CD14-positive monocyte (primary cell): ENCODE measurements around the gene NRG4. TPM values are rescaled to one million over a fixed set of nuclear protein-coding genes. Genes with fewer than 3 reads are reported as not detected.

Experiments used
- DNase-seq, 3 donors: peaks; one replicate each; pipeline ENCODE4 v3.0.0-alpha.2; 2011 to 2022
- H2AFZ ChIP-seq: 2 replicates; pipeline ENCODE4 v1.6.0; 2012; ENCODE audit warnings: mild to moderate bottlenecking, low read depth, low read length, inconsistent platforms; ENCODE audit not compliant: insufficient read depth, poor library complexity, severe bottlenecking
- H3K27ac ChIP-seq, 2 donors: 1 replicate in 1 of 2; 2 replicates in 1 of 2; pipeline ENCODE4 v1.5.1; 2012 to 2013; ENCODE audit warnings: low read length in 2 of 2, control low read depth in 1 of 2, inconsistent platforms in 1 of 2, low read depth in 1 of 2, mild to moderate bottlenecking in 1 of 2
- H3K27me3 ChIP-seq, 2 donors: one replicate each; pipeline versions ENCODE4 v1.6.0 to v1.6.1; 2011 to 2013; ENCODE audit warnings: low read length in 2 of 2; ENCODE audit not compliant: control insufficient read depth in 2 of 2, insufficient read depth in 2 of 2
- H3K36me3 ChIP-seq, 2 donors: replicated peaks in 1 of 2; 1 replicate in 1 of 2; 2 replicates in 1 of 2; pipeline versions ENCODE4 v1.5.1 to v1.6.1; 2012 to 2013; ENCODE audit warnings: low read length in 2 of 2, control low read depth in 1 of 2, inconsistent platforms in 1 of 2, mild to moderate bottlenecking in 1 of 2; ENCODE audit not compliant: insufficient read depth in 2 of 2, control insufficient read depth in 1 of 2
- H3K4me1 ChIP-seq, 2 donors: 1 replicate in 1 of 2; 2 replicates in 1 of 2; pipeline versions ENCODE4 v1.5.1 to v1.6.1; 2012 to 2013; ENCODE audit warnings: low read length in 2 of 2, control low read depth in 1 of 2, inconsistent platforms in 1 of 2, mild to moderate bottlenecking in 1 of 2, moderate library complexity in 1 of 2; ENCODE audit not compliant: insufficient read depth in 2 of 2, control insufficient read depth in 1 of 2
- H3K4me2 ChIP-seq: replicated peaks from 2 replicates; pipeline ENCODE3; 2012; ENCODE audit warnings: low read length, moderate library complexity, mild to moderate bottlenecking; ENCODE audit not compliant: poor library complexity, severe bottlenecking; ENCODE audit errors: extremely low read depth
- H3K4me3 ChIP-seq, 3 experiments: fragments of 200-600 bp in 1 of 3; sonication (generic) in 1 of 3; replicated peaks in 1 of 3; 1 replicate in 2 of 3; 2 replicates in 1 of 3; pipeline ENCODE4 v1.5.1; 2011 to 2013; ENCODE audit warnings: low read length in 3 of 3, mild to moderate bottlenecking in 3 of 3, control low read depth in 2 of 3, low read depth in 2 of 3, inconsistent platforms in 1 of 3, moderate library complexity in 1 of 3
- H3K79me2 ChIP-seq: 2 replicates; pipeline ENCODE4 v1.6.0; 2012; ENCODE audit warnings: mild to moderate bottlenecking, control low read depth, inconsistent platforms, low read length, moderate library complexity; ENCODE audit not compliant: insufficient read depth
- H3K9ac ChIP-seq: 2 replicates; pipeline ENCODE4 v1.6.0; 2017; ENCODE audit warnings: low read length, mild to moderate bottlenecking; ENCODE audit not compliant: insufficient read depth, poor library complexity, severe bottlenecking
- H3K9me3 ChIP-seq, 2 donors: replicated peaks in 1 of 2; 1 replicate in 1 of 2; 2 replicates in 1 of 2; pipeline versions ENCODE4 v1.5.1 to v1.6.1; 2012 to 2013; ENCODE audit warnings: low read length in 2 of 2, control low read depth in 1 of 2; ENCODE audit not compliant: control insufficient read depth in 1 of 2, insufficient read depth in 1 of 2
- H4K20me1 ChIP-seq: 2 replicates; pipeline ENCODE4 v1.6.0; 2012; ENCODE audit warnings: mild to moderate bottlenecking, low read length, control low read depth, moderate library complexity; ENCODE audit not compliant: insufficient read depth
- H3K27ac Mint-ChIP-seq, 7 donors: one replicate each; pipeline ENCODE4 v1.8.0; 2020; ENCODE audit warnings: mild to moderate bottlenecking in 7 of 7, mixed read lengths in 7 of 7, moderate library complexity in 6 of 7, inconsistent platforms in 2 of 7
- H3K27me3 Mint-ChIP-seq, 3 donors: one replicate each; pipeline ENCODE4 v1.8.0; 2021 to 2022; ENCODE audit warnings: low read depth in 3 of 3, mild to moderate bottlenecking in 3 of 3, mixed read lengths in 3 of 3, moderate library complexity in 3 of 3, inconsistent platforms in 1 of 3
- H3K36me3 Mint-ChIP-seq, 2 donors: one replicate each; pipeline ENCODE4 v1.8.0; 2020; ENCODE audit warnings: mixed read lengths in 2 of 2, inconsistent platforms in 1 of 2, mild to moderate bottlenecking in 1 of 2
- H3K4me1 Mint-ChIP-seq: one replicate; pipeline ENCODE4 v1.8.0; 2020; ENCODE audit warnings: mild to moderate bottlenecking, mixed read lengths
- H3K4me3 Mint-ChIP-seq, 2 donors: one replicate each; pipeline ENCODE4 v1.8.0; 2020; ENCODE audit warnings: mild to moderate bottlenecking in 2 of 2, mixed read lengths in 2 of 2, moderate library complexity in 1 of 2
- H3K9me3 Mint-ChIP-seq, 7 donors: one replicate each; pipeline ENCODE4 v1.8.0; 2020 to 2022; ENCODE audit warnings: mixed read lengths in 7 of 7, mild to moderate bottlenecking in 6 of 7, moderate library complexity in 6 of 7, inconsistent platforms in 2 of 7
- WGBS: methylation state at CpG from one replicate; pipeline ENCODE4 v1.1.5; 2013; ENCODE audit warnings: missing lambda C conversion rate; ENCODE audit not compliant: insufficient coverage; 5-methylcytosine and 5-hydroxymethylcytosine counted together
- intact Hi-C, 2 donors: fragments of 100-400 bp; cut with micrococcal nuclease; formaldehyde crosslinking; loops; one replicate each; pipeline versions ENCODE4 v1.15.0 to v1.15.1; 2023
- polyA plus RNA-seq, 3 donors: library from polyadenylated mRNA; depleted of rRNA in 1 of 3; unstranded in 2 of 3; stranded (reverse) in 1 of 3; fragments of 300-500 nt in 2 of 3; fragments of >200 nt in 1 of 3; fragmentation: Illumina TruSeq in 2 of 3; gene quantifications; 1 replicate in 2 of 3; 2 replicates in 1 of 3; pipeline ENCODE4 v1.2.3, GENCODE V29; 2012 to 2021
- TF ChIP-seq, protein P1 (sequence below): fragments of 200-600 bp; IDR thresholded peaks from one replicate; pipeline ENCODE4 v1.8.0; 2022; ENCODE audit warnings: antibody characterized with exemption, mild to moderate bottlenecking

NRG4 gene
- polyA plus RNA-seq, 3 donors: 0.13 to 0.44 (median 0.20) TPM

DNA sequence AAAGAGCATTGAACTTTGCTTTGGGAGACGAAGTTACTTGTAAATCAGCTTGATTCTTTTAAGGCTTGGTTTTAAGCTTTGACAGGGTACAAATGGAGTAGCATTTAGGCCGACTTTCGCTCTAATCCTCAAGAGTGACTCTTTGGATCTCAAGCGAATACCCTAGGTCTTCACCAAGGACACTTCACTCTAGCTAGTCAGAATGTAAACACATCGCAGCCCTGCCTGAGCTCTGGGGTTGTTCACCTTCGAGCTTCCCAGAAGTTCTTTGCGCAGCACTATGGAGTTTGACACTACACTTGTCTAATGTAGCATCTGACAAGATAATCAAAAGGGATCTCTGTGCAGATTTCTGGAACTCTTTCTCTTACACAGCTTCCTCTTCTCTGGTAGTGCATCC lies 22.3 kb downstream of the NRG4 start:
- no peaks in the 10 kb centered on the region for H3K79me2 ChIP-seq
- TF ChIP-seq, protein P1, sequence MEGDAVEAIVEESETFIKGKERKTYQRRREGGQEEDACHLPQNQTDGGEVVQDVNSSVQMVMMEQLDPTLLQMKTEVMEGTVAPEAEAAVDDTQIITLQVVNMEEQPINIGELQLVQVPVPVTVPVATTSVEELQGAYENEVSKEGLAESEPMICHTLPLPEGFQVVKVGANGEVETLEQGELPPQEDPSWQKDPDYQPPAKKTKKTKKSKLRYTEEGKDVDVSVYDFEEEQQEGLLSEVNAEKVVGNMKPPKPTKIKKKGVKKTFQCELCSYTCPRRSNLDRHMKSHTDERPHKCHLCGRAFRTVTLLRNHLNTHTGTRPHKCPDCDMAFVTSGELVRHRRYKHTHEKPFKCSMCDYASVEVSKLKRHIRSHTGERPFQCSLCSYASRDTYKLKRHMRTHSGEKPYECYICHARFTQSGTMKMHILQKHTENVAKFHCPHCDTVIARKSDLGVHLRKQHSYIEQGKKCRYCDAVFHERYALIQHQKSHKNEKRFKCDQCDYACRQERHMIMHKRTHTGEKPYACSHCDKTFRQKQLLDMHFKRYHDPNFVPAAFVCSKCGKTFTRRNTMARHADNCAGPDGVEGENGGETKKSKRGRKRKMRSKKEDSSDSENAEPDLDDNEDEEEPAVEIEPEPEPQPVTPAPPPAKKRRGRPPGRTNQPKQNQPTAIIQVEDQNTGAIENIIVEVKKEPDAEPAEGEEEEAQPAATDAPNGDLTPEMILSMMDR: no peak
- peak overlapping the region; percentile 10 for H2AFZ ChIP-seq
- H3K27me3 ChIP-seq: no peaks in the 10 kb centered on the region
- H3K4me1 ChIP-seq: peaks cover 2% of the 10 kb centered on the region in 2 donors
- Mint-ChIP-seq H3K4me1 (peaks cover 4% of the 10 kb centered on the region), H3K27me3 (no peaks in the 10 kb centered on the region), H3K9me3 (peaks cover 5 to 10% (median 8%) of the 10 kb centered on the region in 7 donors), H3K36me3 (peaks cover 3 to 7% of the 10 kb centered on the region in 2 donors), H3K4me3 (no peak overlapping the region), H3K27ac (no peak overlapping the region)
- H3K9ac ChIP-seq: no peak overlapping the region
- DNase-seq: no peak
- H3K27ac ChIP-seq: no peak overlapping the region
- H3K4me2 ChIP-seq: no peak overlapping the region
- H4K20me1 ChIP-seq: no peaks in the 10 kb centered on the region
- intact Hi-C loops: no loop called here
- no peaks in the 10 kb centered on the region for H3K36me3 ChIP-seq
- H3K4me3 ChIP-seq: no peak overlapping the region
- WGBS: 98% methylated on average over 4 of the region's 7 CpGs
- peaks cover 3 to 5% of the 10 kb centered on the region in 2 donors for H3K9me3 ChIP-seq

DNA sequence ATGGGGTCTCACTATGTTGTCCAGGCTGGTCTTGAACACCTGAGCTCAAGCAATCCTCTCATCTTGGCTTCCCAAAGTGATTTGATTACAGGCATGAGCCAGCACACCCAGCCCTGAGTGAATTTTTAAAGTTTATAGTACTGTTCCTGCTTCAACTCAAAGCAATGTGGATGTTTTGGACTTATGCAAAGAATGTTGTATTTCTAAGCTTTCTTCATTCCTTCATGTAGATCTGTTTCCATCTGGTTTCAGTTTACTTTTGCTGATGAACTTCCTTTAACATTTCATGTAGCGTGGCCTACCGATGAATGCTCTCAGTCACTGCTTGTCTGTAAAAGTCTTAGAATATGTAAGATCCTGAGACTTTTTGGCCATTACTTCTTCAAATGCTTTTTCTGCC lies 23.2 kb downstream of the NRG4 start:
- Histone ChIP-seq H3K27me3 (no peaks in the 10 kb centered on the region), H3K9me3 (peaks cover 3 to 5% of the 10 kb centered on the region in 2 donors), H3K4me2 (no peak overlapping the region), H3K9ac (no peak overlapping the region), H3K4me3 (no peak overlapping the region), H4K20me1 (no peaks in the 10 kb centered on the region), H3K79me2 (no peaks in the 10 kb centered on the region), H3K36me3 (no peaks in the 10 kb centered on the region), H2AFZ (no peak overlapping the region), H3K27ac (no peak overlapping the region), H3K4me1 (peaks cover 4 to 5% of the 10 kb centered on the region in 2 donors)
- Mint-ChIP-seq H3K4me1 (peaks cover 9% of the 10 kb centered on the region), H3K36me3 (peaks cover 3 to 4% of the 10 kb centered on the region in 2 donors), H3K9me3 (peaks cover 3 to 9% (median 8%) of the 10 kb centered on the region in 7 donors), H3K27me3 (no peaks in the 10 kb centered on the region), H3K4me3 (no peak overlapping the region), H3K27ac (no peak overlapping the region)
- no CpG with 5 or more reads among the region's 2 CpGs for WGBS
- intact Hi-C loops: no loop called here
- TF ChIP-seq, protein P1: no peak
- DNase-seq: no peak
